ENCODE data around the gene NCAPG.

Gene NCAPG, protein sequence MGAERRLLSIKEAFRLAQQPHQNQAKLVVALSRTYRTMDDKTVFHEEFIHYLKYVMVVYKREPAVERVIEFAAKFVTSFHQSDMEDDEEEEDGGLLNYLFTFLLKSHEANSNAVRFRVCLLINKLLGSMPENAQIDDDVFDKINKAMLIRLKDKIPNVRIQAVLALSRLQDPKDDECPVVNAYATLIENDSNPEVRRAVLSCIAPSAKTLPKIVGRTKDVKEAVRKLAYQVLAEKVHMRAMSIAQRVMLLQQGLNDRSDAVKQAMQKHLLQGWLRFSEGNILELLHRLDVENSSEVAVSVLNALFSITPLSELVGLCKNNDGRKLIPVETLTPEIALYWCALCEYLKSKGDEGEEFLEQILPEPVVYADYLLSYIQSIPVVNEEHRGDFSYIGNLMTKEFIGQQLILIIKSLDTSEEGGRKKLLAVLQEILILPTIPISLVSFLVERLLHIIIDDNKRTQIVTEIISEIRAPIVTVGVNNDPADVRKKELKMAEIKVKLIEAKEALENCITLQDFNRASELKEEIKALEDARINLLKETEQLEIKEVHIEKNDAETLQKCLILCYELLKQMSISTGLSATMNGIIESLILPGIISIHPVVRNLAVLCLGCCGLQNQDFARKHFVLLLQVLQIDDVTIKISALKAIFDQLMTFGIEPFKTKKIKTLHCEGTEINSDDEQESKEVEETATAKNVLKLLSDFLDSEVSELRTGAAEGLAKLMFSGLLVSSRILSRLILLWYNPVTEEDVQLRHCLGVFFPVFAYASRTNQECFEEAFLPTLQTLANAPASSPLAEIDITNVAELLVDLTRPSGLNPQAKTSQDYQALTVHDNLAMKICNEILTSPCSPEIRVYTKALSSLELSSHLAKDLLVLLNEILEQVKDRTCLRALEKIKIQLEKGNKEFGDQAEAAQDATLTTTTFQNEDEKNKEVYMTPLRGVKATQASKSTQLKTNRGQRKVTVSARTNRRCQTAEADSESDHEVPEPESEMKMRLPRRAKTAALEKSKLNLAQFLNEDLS

DNA sequence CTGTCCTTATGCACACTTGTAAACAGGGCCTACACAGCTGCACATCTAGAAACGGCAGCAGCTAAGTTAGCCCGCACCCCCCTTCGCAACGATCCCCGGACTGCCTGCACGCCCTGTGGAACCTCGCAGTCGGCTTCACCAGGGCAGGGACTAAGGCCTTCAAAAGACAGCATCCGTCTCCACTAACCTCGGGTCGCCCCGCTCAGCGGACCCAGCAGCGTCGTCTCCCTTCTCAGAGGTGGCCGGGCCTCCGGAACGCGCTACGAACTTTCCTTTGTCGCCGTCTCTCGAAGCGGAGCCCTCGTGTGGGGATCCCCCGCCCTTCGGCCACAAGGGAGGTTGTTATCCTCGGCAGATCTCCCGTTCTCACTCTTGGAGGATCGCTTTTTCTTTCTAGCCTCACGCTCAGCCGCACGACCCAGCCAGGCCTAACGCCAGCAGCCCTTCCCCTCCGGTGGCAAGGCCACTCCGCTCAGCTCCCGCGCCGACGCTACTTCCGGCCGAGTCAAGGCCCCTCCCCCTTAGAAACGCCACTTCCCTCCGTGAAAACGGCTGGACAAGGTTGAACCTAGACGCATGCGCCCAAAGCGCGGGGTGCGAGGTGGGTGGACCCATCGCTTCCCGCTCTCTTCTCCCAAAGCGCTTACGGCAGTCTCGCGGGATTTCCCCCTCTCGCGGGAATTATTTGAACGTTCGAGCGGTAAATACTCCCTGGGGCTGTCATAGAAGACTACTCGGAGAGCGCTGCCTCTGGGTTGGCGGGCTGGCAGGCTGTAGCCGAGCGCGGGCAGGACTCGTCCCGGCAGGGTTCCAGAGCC is at the start of gene NCAPG, which contains the start of gene DCAF16:
Gene NCAPG (plus strand): TSS at position 720 of the 818 bp plus-strand sequence. CDS start 99 bp downstream, outside the sequence.
Gene DCAF16 (minus strand): TSS at position 498 of the 818 bp plus-strand sequence. CDS start 6,616 bp downstream, outside the sequence.
- peak; percentile 99 for DNase-seq

DNA sequence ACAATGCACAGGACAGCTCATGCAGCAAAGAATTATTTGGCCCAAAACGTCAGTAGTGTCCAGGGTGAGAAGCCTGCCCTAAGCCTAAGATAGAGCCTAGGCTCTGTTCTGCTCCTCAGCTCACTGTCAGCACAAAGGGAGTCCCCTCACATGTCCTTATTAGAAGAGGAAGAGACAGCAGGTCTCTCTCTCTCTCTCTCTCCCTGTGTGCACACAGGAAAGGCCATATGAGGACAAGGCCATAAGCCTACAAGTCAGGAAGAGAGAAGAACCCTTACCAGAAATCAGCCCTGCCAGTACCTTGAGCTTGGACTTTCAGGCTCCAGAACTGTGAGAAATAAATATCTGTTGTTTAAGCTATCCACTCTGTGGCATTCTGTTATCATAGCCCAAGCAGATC is 49.7 kb upstream of the NCAPG start:
- no peak for DNase-seq

DNA sequence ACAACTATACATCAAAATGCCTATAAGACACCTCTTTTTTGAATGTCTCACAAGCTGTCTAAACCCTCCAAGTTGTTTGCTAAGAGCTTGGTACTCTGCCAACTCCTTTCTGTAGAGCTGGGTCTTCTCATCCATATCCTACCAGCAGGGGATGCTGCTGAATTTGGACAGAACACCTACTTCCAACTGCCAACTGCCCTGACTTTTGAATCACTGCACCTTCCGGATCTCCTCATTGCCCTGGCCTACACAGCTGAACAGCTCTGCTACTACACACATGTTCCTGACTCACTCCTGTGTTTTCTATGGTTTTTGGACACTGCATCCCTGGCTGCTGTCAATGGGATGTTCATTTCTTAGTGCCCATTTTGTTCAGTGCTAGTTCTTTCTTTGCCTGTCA is 48.1 kb upstream of the NCAPG start:
- no peak for DNase-seq

GRCh38 chr4:17763416-17763815 is 47.4 kb upstream of the NCAPG start:
- no peak for DNase-seq

GRCh38 chr4:17763931-17764330 is 46.8 kb upstream of the NCAPG start:
- DNase-seq, result no peak

- DNase-seq, result no peak
Observed at GRCh38 chr4:17765514-17766286, 45.1 kb upstream of the NCAPG start.

DNA sequence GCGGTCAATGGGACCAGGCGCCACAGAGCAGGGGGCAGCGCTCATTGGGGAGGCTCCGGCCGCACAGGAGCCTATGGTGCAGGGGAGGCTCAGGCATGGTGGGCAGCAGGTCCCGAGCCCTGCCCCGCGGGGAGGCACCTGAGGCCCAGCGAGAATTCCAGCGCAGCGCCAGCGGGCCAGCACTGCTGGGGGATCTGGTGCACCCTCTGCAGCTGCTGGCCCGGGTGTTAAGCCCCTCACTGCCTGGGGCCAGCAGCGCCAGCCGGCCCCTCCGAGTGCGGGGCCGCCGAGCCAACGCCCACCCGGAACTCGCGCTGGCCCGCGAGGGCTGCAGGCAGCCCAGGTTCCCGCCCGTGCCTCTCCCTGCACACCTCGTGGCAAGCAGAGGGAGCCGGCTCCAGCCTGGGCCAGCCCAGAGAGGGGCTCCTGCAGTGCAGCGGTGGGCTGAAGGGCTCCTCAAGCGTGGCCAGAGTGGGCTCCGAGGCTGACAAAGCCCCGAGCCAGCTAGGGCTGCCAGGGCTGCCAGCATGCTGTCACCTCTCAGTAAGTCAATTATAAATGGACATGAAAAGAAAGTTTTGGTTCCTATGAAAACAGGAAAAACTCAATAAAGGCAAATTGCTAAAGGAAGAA is 43.8 kb upstream of the NCAPG start:
- DNase-seq, result no peak

DNA sequence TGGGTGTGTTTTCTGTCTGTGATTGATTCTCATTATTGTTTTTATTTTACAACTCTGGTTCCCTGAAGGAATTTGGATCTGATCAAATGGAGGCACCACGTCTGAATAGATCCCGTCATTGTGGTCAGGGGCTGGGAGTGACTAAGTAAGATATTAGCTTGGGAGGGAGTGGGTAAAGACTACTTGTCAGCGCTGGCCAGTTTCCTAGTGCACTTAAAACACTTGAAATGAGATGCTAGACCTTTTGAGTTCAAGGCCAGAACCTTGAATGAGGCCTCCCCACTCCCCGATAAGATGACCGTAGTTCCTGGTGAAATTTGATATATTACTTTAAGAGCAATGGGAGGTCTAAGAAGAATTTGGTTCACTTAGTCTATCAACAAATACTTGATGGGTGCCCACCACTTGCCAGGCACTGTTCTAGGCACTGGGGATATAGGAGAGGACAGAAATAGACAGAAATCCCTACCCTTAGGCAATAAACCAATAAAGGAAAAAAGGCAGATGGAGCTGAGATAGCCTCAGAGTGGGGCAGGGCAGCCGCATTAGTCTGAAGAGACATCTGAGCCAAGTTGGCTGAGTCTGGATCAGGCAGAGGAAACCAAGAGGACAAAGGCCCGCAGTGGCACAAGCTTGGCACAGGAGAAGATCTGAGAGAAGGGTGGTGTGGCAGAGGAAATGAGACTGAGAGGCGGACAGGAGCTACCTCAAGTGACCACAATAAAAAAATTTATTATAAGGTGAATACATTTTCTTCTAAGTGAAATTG is 41.2 kb upstream of the NCAPG start:
- no peak for DNase-seq

GRCh38 chr4:17770845-17771244 is 39.9 kb upstream of the NCAPG start:
- no peak for DNase-seq

GRCh38 chr4:17771284-17771908 is 39.4 kb upstream of the NCAPG start:
- DNase-seq, result no peak

GRCh38 chr4:17773135-17773698 is 37.6 kb upstream of the NCAPG start:
- no peak for DNase-seq

- no peak for DNase-seq
Observed at GRCh38 chr4:17778431-17778830, 32.3 kb upstream of the NCAPG start.

DNA sequence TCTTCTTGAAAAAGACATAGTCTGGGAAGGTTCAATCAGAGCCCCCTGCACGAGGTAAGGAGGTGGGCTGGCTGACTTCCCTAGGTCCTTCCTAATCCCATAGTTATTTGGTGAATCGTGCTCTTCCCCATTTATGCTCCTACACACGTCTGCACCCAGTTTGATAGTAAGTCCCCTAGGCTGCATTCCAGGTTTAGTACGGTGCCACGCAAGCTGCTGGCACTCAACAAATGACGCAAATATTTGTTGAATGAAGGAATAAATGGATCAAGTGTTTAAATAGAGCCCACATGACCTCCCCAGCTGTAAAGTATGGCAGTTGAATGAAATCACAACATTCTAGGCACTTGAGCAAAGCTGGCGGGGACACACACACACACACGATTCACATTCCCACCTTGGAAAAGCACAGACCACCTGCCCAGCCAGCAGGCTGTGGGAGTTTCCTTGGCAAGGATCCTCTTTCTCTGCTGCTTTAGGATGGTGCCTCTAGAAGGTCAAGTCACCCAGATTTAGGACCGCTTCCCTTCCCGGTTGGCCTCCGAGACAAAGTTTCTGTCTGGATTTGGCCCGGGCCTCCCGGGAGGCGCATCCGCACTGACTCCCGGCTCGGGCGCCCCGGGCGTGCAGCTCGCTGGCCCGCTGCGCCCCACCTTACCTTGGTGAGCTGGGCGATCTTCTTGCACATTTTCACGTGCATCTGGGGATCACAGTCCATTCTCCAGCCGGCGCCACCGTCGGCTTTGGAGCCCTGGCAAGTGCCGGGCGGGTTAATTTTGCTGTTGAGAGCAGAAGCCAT is 30.1 kb upstream of the NCAPG start:
- no peak for DNase-seq

- DNase-seq, result no peak
Observed at GRCh38 chr4:17781300-17782287, 29.2 kb upstream of the NCAPG start, which contains the start of gene FAM184B. TSS of gene FAM184B (minus strand) at chr4:17781621. CDS start at chr4:17781299, 322 bp downstream.

DNA sequence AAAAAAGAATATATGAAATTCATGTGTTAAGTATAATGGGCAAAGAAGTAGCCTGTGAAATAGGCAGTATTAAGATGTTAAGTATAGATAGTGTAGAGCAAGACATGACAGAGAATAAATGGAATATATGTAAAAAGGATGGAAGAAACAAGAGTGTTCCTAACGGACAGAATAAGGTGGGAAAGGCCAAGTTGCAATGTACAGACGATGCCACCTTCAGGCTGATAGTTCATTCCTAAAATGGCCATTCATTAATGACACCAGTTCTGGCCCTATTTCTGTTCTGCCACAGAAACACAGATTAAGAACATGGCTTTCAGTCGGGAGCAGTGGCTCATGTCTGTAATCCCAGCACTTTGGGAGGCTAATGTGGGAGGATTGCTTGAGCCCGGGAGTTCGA is 24.9 kb upstream of the NCAPG start:
- DNase-seq, result no peak

DNA sequence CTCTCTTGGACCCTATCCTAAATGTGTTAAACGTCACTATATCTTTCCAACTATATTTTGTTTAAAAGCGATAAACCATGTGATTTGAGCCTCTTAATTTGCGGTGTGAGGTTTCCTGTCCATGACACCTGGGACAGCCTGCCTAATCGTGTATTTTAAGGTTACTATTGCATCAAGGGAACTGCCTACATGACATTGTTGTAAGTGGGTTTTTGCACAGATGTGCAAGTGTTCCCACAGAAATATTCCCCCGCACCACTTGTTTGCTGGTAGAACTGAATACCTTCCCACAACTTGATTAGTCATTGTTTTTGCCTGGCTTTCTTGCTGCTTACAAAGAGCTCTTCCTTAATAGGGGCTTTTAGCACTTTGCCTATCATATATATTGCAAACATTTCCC is 24.2 kb upstream of the NCAPG start:
- DNase-seq, result no peak

GRCh38 chr4:17787315-17787714 is 23.5 kb upstream of the NCAPG start:
- no peak for DNase-seq

All from activated T-cell treated with anti-CD3 and anti-CD28 coated beads, Interleukin-2, amount 50 U/mL, for 1 hour (primary cell).